Epithelial cell of esophagus (primary cell): ENCODE data around the gene TSC22D4.
"Not testable (repeated sequence)": the region's sequence is repeated elsewhere in the genome, so short reads cannot be mapped to it uniquely, and the experiment has no call there.

Experiments used
- DNase-seq: peaks from one replicate; pipeline ENCODE4 v3.0.0; 2010; ENCODE audit warnings: low read depth
- H3K4me3 ChIP-seq: 2 replicates; pipeline ENCODE4 v1.5.1; 2011; ENCODE audit warnings: mild to moderate bottlenecking, low read length, control low read depth
- CTCF ChIP-seq: IDR thresholded peaks from 2 replicates; pipeline ENCODE4 v1.5.1; 2011; ENCODE audit warnings: low read depth, mild to moderate bottlenecking, low read length, control low read depth, inconsistent platforms; ENCODE audit not compliant: insufficient read depth; ENCODE audit errors: missing control alignments

TSC22D4 gene

GRCh38 chr7:100464791-100465190, 14.2 kb downstream of the TSC22D4 start:
- no peak for DNase-seq
- no peak overlapping the region for H3K4me3 ChIP-seq
- no peak for TF ChIP-seq CTCF

- no peak for DNase-seq
- H3K4me3 ChIP-seq, result no peak within 1 kb of the TSS
- TF ChIP-seq CTCF, result no peak
Observed at GRCh38 chr7:100464210-100464660, 14.8 kb downstream of the TSC22D4 start, which contains the start of gene SPACDR. TSS of gene SPACDR (minus strand) at chr7:100464260. CDS start at chr7:100464025, 235 bp downstream.

- H3K4me3 ChIP-seq, result no peak overlapping the region
- no peak for DNase-seq
- no peak for TF ChIP-seq CTCF
Observed at GRCh38 chr7:100457033-100457432, 22.0 kb downstream of the TSC22D4 start.

- H3K4me3 ChIP-seq, result no peak overlapping the region
- TF ChIP-seq CTCF, result no peak
- no peak for DNase-seq
Observed at GRCh38 chr7:100456562-100456961, 22.5 kb downstream of the TSC22D4 start.

- no peak for DNase-seq
- no peak overlapping the region for H3K4me3 ChIP-seq
- no peak for TF ChIP-seq CTCF
Observed at GRCh38 chr7:100455206-100455605, 23.8 kb downstream of the TSC22D4 start.

GRCh38 chr7:100453854-100454253, 25.2 kb downstream of the TSC22D4 start:
- DNase-seq, H3K4me3 ChIP-seq: not testable (repeated sequence)

GRCh38 chr7:100452513-100452912, 26.5 kb downstream of the TSC22D4 start:
- no peak for DNase-seq
- no peak overlapping the region for H3K4me3 ChIP-seq

More at GRCh38 chr7:100452513-100452912, 26.5 kb downstream of the TSC22D4 start:
- TF ChIP-seq CTCF, result no peak
